T1000 (cell line): ENCODE measurements around the gene EXTL1.

Experiments
- DNase-seq: peaks from one replicate; lab custom pipeline; 2025; ENCODE audit warnings: mixed read lengths; lab: John Stamatoyannopoulos, UW

EXTL1 gene

GRCh38 chr1:26044414-26044813, 22.8 kb downstream of the EXTL1 start:
- no peak for DNase-seq

GRCh38 chr1:26044971-26045721, 23.6 kb downstream of the EXTL1 start:
- DNase-seq = no peak

GRCh38 chr1:26045722-26046245, 24.2 kb downstream of the EXTL1 start, which contains the start of gene SLC30A2:
SLC30A2 (minus strand) TSS chr1:26046118; CDS start chr1:26045896, 222 bp downstream.
- no peak for DNase-seq

GRCh38 chr1:26046246-26047095, 24.9 kb downstream of the EXTL1 start:
- no peak for DNase-seq

- DNase-seq = no peak
These were observed 25.8 kb downstream of the EXTL1 start for GRCh38 chr1:26047278-26047874.

- no peak for DNase-seq
These were observed 28.1 kb downstream of the EXTL1 start for GRCh38 chr1:26049531-26050247.

GRCh38 chr1:26050248-26050640, 28.7 kb downstream of the EXTL1 start:
- DNase-seq = no peak

- DNase-seq = no peak
These were observed 32.4 kb downstream of the EXTL1 start for GRCh38 chr1:26053718-26054560.

- DNase-seq = no peak
These were observed 33.5 kb downstream of the EXTL1 start for GRCh38 chr1:26055041-26055440.

- DNase-seq = no peak
These were observed 35.6 kb downstream of the EXTL1 start for GRCh38 chr1:26057189-26057588.

- DNase-seq = no peak
These were observed 36.5 kb downstream of the EXTL1 start for GRCh38 chr1:26058052-26058595.

- DNase-seq = no peak
These were observed 38.3 kb downstream of the EXTL1 start for GRCh38 chr1:26059906-26060305.

- DNase-seq = no peak
These were observed 39.4 kb downstream of the EXTL1 start for GRCh38 chr1:26060832-26061574.

- no peak for DNase-seq
These were observed 43.0 kb downstream of the EXTL1 start for GRCh38 chr1:26064553-26064952.

GRCh38 chr1:26066160-26066559, 44.6 kb downstream of the EXTL1 start:
- DNase-seq = no peak

GRCh38 chr1:26066857-26067256, 45.3 kb downstream of the EXTL1 start:
- no peak for DNase-seq

- no peak for DNase-seq
These were observed 45.9 kb downstream of the EXTL1 start, which contains the start of gene TRIM63 for GRCh38 chr1:26067432-26067911. TRIM63 (minus strand) TSS chr1:26067630; CDS start chr1:26067494, 136 bp downstream.

GRCh38 chr1:26069941-26070295, 48.3 kb downstream of the EXTL1 start:
- no peak for DNase-seq

- DNase-seq = no peak
These were observed 48.9 kb downstream of the EXTL1 start for GRCh38 chr1:26070296-26070962.
